GM19397 (cell line): ENCODE data around the gene KREMEN2.

ENCODE experiments used
- ATAC-seq: cut with Tn5 transposase; IDR thresholded peaks from one replicate; pipeline ENCODE4 v1.9.1; 2021; ENCODE audit warnings: mild to moderate bottlenecking, moderate library complexity; ENCODE audit not compliant: unreplicated experiment

The KREMEN2 gene

GRCh38 chr16:2976201-2976600 lies 12.1 kb downstream of the KREMEN2 start:
- ATAC-seq: no peak

DNA sequence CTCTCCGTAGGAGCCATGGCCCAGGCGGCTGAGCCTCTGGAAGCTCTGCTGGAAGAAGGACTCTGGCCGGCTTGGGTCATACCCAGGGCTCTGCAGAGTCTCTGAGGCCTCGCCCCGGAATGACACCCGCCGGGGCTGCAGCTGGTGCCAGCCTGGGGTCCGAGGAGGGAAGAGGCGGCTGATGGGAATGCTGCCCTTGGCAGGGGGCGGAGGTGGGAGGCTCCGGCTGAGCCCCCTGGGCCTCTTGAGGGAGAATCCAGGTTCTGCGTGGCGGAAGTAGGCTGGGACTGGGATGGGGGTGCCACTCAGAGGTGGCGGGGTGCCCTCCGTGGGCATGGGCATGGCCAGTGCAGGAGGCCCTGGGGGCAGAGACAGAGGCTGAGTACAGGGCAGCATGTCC lies 12.6 kb downstream of the KREMEN2 start:
- ATAC-seq: no peak

GRCh38 chr16:2977440-2977839 lies 13.4 kb downstream of the KREMEN2 start:
- no peak for ATAC-seq

DNA sequence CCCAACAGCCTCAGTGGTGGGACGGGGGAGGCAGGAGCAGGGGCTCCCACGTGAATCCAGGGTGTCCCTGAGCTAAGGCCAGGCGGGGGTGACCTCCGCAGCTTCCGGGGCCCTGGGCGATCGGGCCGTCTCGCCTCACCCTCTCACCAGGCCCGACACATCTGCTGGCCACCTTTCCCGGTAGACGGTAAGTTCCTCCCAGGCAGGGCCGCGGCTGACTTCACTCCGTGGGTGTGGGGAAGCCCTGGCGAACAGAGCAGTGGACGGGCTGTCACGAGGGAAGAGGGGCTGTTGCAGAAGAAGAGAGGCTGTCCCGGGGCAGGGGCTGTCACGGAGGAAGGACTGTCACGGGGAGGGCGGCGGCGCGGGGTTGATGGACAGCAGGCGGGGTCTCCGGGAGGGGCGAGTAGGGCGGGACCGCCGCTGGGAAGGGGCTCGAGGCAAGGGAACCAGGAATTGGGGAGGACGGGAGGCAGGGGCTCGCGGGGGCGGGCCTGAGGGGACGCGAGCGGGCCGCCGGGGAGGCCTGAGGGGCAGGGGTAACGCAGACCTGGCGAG lies 15.7 kb downstream of the KREMEN2 start:
- ATAC-seq: no peak

DNA sequence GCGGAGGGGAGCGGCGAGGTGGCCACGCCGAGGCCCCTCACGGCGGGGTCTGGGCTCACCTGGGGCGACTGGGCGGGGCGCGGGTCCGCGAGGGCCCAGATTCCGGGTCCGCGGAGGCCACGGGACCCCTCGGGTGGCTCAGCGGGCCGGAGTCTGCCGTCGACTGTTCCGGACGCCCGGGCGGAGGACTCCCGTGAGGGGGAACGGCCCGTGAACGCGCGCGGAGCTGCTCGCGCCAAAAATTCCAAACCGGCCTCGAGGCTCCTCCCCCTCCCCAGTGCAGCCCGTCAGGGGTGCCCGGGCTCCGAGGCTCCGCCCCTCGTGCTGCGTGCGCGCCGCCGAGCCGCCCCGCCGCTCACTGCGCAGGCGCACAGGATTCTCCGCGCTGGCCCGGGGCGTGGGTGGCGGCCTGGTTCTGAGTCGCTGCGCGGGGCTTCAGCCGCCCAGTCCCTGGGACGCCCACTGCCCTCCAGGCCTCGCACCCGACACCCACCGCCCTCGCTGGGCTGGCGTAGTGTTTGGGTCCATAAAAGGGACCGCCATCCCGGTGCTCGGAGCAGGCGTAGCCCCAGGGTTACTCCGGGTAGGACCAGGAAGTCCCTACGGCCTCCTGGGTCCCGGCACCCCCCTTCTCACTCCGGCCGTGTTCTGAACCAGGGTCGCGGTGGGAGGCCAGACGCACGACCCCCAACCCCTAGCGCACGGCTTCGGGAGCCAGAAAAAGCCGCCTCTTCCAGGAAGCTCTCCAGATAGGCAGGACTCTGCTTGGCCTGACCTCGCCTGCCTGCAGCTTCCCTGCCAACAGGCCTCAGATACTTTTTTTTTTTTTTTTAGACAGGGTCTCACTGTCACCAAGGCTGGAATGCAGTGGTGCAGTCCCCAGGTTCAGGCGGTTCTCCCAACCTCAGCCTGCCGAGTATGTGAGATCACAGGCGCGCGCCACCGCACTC lies 16.4 kb downstream of the KREMEN2 start, which contains the start of gene PKMYT1:
Gene PKMYT1 (minus strand): TSS at position 220 of the 950 bp plus-strand sequence. CDS start 789 bp downstream, outside the sequence.
- peak; percentile 85 for ATAC-seq

GRCh38 chr16:2981177-2981898 lies 17.3 kb downstream of the KREMEN2 start:
- no peak for ATAC-seq

GRCh38 chr16:2981899-2982250 lies 17.8 kb downstream of the KREMEN2 start:
- ATAC-seq: no peak

DNA sequence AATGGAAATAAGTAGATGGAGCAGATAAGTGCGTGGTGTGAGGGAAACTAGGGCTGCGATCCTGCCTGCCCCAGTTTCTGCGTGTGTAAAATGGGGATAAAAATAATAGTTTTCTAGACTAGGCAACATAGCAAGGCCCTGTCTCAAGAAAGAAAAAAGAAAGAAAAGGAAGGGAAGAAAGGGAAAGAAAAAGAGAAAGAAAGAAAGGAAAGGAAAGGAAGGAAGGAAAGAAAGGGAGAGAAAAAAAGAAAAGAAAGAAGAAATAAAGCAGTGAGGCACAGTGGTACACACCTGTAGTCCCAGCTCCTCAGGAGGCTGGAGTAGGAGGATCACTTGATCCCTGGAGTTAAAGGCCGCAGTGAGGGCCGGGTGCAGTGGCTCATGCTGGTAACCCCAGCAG lies 18.3 kb downstream of the KREMEN2 start:
- ATAC-seq: no peak

DNA sequence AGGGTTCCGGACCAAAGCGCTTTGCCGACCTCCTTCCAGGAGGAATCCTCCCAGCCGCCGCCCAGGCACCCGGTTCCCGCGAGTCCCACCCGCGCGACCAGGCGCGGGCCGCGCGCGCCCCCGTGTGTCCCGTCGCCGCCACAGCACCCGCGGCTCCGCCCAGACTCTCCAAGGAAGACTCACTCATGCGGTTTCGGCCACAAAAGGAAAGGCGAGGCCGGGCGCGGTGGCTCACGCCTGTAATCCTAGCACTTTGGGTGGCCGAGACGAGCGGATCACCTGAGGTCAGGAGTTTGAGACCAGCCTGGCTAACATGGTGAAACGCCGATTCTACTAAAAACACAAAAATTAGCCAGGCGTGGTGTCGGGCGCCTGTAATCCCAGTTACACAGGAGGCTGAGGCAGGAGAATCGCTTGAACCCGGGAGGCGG lies 19.6 kb downstream of the KREMEN2 start:
- no peak for ATAC-seq

GRCh38 chr16:2985462-2985861 lies 21.4 kb downstream of the KREMEN2 start:
- no peak for ATAC-seq

- no peak for ATAC-seq
These were observed 21.8 kb downstream of the KREMEN2 start for GRCh38 chr16:2985893-2986355.

DNA sequence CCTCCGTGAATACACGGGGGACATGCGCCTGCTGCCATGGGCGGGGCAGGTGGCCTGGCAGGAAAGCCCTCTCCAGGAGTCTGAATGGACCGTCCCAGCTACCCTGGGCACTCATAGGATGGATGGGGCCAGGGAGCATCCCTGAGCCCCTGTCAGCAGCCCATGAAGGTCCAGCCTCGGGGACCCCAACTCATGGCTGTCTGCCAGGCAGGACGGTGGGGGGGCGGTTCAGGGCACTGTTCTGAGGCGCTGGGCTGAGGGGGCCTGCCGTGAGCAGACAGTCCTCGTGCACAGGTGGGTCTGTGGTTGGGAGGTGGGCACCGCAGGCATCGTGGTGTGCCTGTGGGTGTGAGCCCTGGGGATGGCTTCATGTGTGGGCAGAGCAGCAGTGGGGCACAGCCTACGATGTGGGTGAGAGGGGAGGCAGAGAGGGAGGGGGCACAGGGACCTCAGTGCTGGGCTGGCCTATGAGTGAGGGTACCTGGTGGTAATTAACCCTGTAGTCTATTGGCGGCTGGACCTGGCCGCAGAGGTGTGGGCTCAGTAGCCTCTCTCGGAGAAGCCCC lies 22.6 kb downstream of the KREMEN2 start:
- no peak for ATAC-seq

GRCh38 chr16:2987286-2987685 lies 23.2 kb downstream of the KREMEN2 start:
- ATAC-seq: no peak

DNA sequence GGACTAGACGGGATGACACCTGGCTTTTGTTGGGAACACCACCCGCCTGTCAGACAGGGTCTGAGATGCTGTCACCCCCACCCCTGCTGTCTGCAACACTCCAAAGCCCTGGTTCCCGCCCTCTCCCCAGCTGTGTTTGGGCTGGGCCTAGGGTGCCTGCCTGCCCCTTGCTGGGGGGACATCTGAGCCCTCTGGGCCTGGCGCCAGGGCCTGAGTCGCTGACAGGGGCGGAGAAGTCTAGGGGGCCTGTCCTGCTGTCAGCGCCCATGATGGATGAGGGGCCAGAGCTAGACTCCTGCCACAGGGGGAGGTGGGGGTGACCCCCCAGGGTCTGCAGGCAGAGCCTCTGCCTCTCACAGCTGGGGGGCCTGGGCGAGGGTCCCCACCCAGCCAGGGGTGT lies 23.8 kb downstream of the KREMEN2 start:
- no peak for ATAC-seq

DNA sequence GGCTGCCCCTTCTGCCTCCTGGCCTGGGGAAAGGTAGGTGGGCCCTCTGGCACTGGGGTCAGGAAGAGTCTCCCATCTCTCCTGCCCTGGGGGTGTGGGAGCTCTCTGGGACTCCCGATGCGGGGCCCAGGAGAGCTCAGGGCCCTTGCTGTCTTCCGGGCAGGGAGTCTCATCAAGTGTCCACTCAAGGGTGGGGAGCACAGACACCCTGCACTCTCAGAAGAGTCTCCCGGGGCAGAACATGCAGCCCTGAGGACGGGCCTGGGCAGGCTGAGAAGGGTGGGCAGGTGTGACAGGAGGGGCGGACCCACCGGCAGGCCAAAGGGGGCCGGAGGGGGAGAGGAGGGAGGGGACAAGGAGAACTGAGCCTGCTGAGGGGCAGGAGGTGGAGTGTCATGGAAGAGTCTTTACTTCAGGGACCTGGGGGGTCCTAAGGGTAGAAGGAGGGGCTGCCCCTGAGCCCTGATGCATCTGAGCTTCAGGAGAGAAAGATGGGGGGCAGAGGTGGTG lies 24.6 kb downstream of the KREMEN2 start:
- no peak for ATAC-seq

DNA sequence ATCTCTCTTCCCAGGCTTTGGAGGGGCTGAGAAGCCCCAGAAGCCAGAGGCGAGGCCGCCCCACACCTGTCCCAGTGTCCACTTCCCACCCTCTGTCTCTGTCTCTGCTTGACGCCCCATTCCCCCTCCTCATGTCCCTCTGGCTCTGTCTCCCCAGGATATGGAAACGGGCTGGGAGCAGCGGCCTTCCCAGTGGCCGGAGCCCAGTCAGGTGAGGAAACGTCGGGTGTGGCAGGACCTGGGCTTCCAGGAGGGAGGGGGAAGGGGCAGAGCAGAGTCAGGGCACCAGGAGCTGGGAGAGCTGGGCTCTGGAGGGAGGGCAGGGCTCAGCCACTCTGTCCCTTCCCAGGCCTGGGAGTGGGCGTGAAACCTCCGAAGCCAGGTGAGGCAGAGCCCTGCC lies 26.8 kb downstream of the KREMEN2 start:
- ATAC-seq: no peak

DNA sequence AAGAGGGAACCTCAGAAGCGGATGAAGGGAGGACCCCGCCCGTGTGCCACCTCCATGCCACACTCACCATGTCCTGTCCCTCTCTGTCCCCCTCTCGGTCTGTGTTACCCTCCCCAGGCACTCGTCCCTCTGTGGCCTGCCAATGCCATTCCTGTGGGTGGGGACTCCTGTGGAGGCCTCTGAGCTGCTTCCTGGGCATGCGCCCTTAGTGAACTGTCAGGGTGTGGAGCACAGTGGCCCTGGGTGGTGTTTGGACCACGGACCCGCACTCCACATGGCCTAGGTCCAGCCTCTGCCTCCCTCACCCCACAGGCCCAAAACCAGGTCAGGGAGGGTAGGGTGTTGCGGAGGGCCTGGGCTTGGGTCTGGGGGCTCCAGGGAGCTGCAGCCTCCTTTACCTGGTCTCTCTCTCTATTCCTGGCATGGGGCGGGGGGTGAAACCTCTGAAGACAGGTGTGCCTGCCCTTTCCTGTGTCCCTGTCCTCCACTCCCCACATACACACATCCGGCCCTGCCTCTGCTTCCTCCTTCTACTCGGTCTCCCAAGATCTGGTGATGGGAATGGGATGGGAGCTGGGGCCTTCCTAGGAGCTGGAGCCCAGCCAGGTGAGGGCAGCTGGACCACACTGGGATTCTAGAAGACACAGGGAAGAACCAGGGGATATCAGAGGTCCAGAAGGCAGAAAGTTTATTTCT lies 27.6 kb downstream of the KREMEN2 start:
- ATAC-seq: no peak

DNA sequence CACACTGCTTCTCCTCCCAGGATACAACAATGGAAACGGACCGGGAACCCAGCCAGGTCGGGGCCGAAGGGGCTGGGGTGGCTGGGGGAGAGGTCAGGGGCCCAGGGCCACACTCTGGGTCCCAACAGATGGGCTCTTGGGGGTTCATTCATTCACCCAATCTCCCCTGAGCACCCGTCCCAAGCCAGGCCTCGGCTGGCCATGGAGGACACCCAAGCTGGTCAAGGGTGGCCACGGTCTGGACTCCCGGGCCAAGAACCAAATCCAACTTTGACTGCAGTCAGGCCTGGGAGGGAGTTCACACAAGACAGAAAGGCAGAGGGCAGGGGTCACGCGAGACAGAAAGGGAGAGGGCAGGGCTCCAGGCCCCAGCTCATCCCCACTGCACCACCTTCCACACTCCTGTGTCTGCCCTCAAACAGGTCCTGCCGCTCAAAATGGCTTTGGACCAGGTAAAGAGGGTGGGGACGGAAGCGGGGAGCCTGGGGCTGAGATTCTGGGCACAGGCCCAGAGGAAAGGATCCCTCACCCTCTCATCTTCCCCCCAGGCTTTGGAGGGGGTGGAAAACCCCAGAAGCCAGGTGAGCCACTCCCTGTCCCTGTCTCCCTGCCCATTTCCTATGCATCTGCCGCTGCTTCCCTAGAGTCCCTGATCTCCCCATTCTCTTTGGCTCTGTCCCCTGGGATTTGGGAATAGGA lies 28.5 kb downstream of the KREMEN2 start:
- ATAC-seq: no peak

DNA sequence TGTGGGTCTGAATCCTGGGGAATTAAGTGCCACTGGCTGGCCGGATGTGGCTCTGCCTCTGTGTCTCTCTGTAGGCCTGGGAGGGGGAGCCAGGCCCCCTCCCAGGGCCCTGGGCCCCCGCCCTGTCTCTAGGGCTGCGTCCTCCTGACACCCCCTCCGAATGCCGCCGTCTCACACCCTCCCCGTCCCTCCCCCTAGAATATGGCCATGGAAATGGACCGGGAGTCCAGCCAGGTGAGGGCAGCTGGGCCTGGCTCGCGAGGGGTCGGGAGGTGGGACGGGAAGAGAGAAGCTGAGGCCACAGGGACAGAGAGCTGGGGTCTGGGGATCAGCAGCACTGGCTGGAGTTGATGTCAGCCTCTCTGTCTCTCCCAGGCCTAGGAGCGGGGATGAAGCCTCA lies 32.2 kb downstream of the KREMEN2 start:
- ATAC-seq: no peak

DNA sequence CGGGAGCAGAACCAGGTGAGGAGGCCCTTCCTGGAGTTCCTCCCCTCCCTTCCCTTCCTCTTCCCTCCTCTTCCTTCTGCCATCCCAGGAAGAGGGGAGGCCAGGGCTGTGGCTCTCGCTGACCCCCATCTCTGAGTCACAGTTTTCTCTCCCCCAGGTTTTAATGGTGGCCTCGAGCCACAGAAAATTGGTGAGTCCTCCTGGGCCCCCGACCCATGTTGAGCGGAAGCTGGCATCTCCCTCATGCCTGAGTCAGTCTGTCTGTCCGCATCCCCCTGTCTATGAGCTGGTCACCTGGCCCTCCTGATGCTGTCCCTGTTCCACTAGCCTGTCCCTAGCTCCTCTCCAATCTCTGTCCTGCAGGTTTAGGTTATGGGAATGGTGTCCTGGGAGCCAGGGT lies 35.9 kb downstream of the KREMEN2 start:
- no peak for ATAC-seq
